ENCODE results near the gene AMPH. TPM values are rescaled to one million over a fixed set of nuclear protein-coding genes. Genes with fewer than 3 reads are reported as not detected.

Gene AMPH
- total RNA-seq, 1 donor from 2014 or later: 0.23 TPM

GRCh38 chr7:38550836-38551235 lies 80.3 kb downstream of the AMPH start:
- Mint-ChIP-seq H3K27me3 (ENCODE audit: low read depth) (peaks cover 20% of the 10 kb centered on the region), H3K27ac (no peak overlapping the region), H3K4me3 (ENCODE audit: low read depth) (no peak overlapping the region), H3K36me3 (ENCODE audit: low read depth) (no peaks in the 10 kb centered on the region), H3K4me1 (ENCODE audit: low read depth) (peaks cover 2% of the 10 kb centered on the region), H3K9me3 (no peaks in the 10 kb centered on the region)
- DNase-seq (ENCODE audit: low spot score): no peak
- intact Hi-C loops (cut with micrococcal nuclease): no loop called here

GRCh38 chr7:38548605-38549004 lies 82.6 kb downstream of the AMPH start:
- no peaks in the 10 kb centered on the region for H3K36me3 Mint-ChIP-seq (ENCODE audit: low read depth)
- H3K27ac Mint-ChIP-seq: no peak overlapping the region
- peaks cover 17% of the 10 kb centered on the region for H3K27me3 Mint-ChIP-seq (ENCODE audit: low read depth)
- DNase-seq (ENCODE audit: low spot score): no peak
- intact Hi-C loops (cut with micrococcal nuclease): no loop called here
- H3K9me3 Mint-ChIP-seq: no peaks in the 10 kb centered on the region
- H3K4me1 Mint-ChIP-seq (ENCODE audit: low read depth): peaks cover 2% of the 10 kb centered on the region
- no peak overlapping the region for H3K4me3 Mint-ChIP-seq (ENCODE audit: low read depth)

- Mint-ChIP-seq H3K27me3 (ENCODE audit: low read depth) (peaks cover 22% of the 10 kb centered on the region), H3K27ac (no peak overlapping the region), H3K36me3 (ENCODE audit: low read depth) (no peaks in the 10 kb centered on the region), H3K4me1 (ENCODE audit: low read depth) (peaks cover 2% of the 10 kb centered on the region), H3K9me3 (no peaks in the 10 kb centered on the region), H3K4me3 (ENCODE audit: low read depth) (no peak overlapping the region)
- DNase-seq (ENCODE audit: low spot score): no peak
- intact Hi-C loops (cut with micrococcal nuclease): no loop called here
Observed at GRCh38 chr7:38546763-38547162, 84.4 kb downstream of the AMPH start.

- peaks cover 2% of the 10 kb centered on the region for H3K4me1 Mint-ChIP-seq (ENCODE audit: low read depth)
- H3K4me3 Mint-ChIP-seq (ENCODE audit: low read depth): no peak overlapping the region
- no peaks in the 10 kb centered on the region for H3K36me3 Mint-ChIP-seq (ENCODE audit: low read depth)
- no peak for DNase-seq (ENCODE audit: low spot score)
- intact Hi-C loops (cut with micrococcal nuclease): no loop called here
- H3K9me3 Mint-ChIP-seq: no peaks in the 10 kb centered on the region
- no peak overlapping the region for H3K27ac Mint-ChIP-seq
- peaks cover 17% of the 10 kb centered on the region for H3K27me3 Mint-ChIP-seq (ENCODE audit: low read depth)
Observed at GRCh38 chr7:38545977-38546376, 85.2 kb downstream of the AMPH start.

- no peak for DNase-seq (ENCODE audit: low spot score)
- no peak overlapping the region for H3K27ac Mint-ChIP-seq
- no peaks in the 10 kb centered on the region for H3K9me3 Mint-ChIP-seq
- H3K36me3 Mint-ChIP-seq (ENCODE audit: low read depth): no peaks in the 10 kb centered on the region
- no peak overlapping the region for H3K4me3 Mint-ChIP-seq (ENCODE audit: low read depth)
- intact Hi-C loops (cut with micrococcal nuclease): no loop called here
- peaks cover 4% of the 10 kb centered on the region for H3K4me1 Mint-ChIP-seq (ENCODE audit: low read depth)
- peaks cover 18% of the 10 kb centered on the region for H3K27me3 Mint-ChIP-seq (ENCODE audit: low read depth)
Observed at GRCh38 chr7:38542156-38542555, 89.0 kb downstream of the AMPH start.

GRCh38 chr7:38541440-38541839 lies 89.7 kb downstream of the AMPH start:
- intact Hi-C loops (cut with micrococcal nuclease): loop anchor here (2.0 kb wide), 1 partner anchor 143 kb away; no protein-coding TSS in a partner anchor
- Mint-ChIP-seq H3K9me3 (no peaks in the 10 kb centered on the region), H3K27me3 (ENCODE audit: low read depth) (peaks cover 16% of the 10 kb centered on the region), H3K27ac (no peak overlapping the region), H3K4me1 (ENCODE audit: low read depth) (peaks cover 4% of the 10 kb centered on the region), H3K4me3 (ENCODE audit: low read depth) (no peak overlapping the region), H3K36me3 (ENCODE audit: low read depth) (no peaks in the 10 kb centered on the region)
- no peak for DNase-seq (ENCODE audit: low spot score)

- peaks cover 18% of the 10 kb centered on the region for H3K27me3 Mint-ChIP-seq (ENCODE audit: low read depth)
- H3K36me3 Mint-ChIP-seq (ENCODE audit: low read depth): no peaks in the 10 kb centered on the region
- H3K9me3 Mint-ChIP-seq: no peaks in the 10 kb centered on the region
- no peak overlapping the region for H3K4me3 Mint-ChIP-seq (ENCODE audit: low read depth)
- no peak for DNase-seq (ENCODE audit: low spot score)
- intact Hi-C loops (cut with micrococcal nuclease): loop anchor here (2.0 kb wide), 1 partner anchor 141 kb away; no protein-coding TSS in a partner anchor
- H3K27ac Mint-ChIP-seq: no peak overlapping the region
- peaks cover 4% of the 10 kb centered on the region for H3K4me1 Mint-ChIP-seq (ENCODE audit: low read depth)
Observed at GRCh38 chr7:38539477-38540081, 91.6 kb downstream of the AMPH start.

- H3K9me3 Mint-ChIP-seq: no peaks in the 10 kb centered on the region
- peaks cover 25% of the 10 kb centered on the region for H3K27me3 Mint-ChIP-seq (ENCODE audit: low read depth)
- no peak overlapping the region for H3K4me3 Mint-ChIP-seq (ENCODE audit: low read depth)
- intact Hi-C loops (cut with micrococcal nuclease): no loop called here
- no peak for DNase-seq (ENCODE audit: low spot score)
- H3K36me3 Mint-ChIP-seq (ENCODE audit: low read depth): no peaks in the 10 kb centered on the region
- H3K27ac Mint-ChIP-seq: no peak overlapping the region
- peaks cover under 1% of the 10 kb centered on the region for H3K4me1 Mint-ChIP-seq (ENCODE audit: low read depth)
Observed at GRCh38 chr7:38535073-38535472, 96.1 kb downstream of the AMPH start.

GRCh38 chr7:38525857-38526256 lies 105.3 kb downstream of the AMPH start:
- Mint-ChIP-seq H3K4me3 (ENCODE audit: low read depth) (no peak overlapping the region), H3K27ac (no peak overlapping the region), H3K4me1 (ENCODE audit: low read depth) (no peaks in the 10 kb centered on the region), H3K36me3 (ENCODE audit: low read depth) (no peaks in the 10 kb centered on the region), H3K9me3 (no peaks in the 10 kb centered on the region), H3K27me3 (ENCODE audit: low read depth) (peaks cover 6% of the 10 kb centered on the region)
- intact Hi-C loops (cut with micrococcal nuclease): no loop called here
- DNase-seq (ENCODE audit: low spot score): no peak

GRCh38 chr7:38524786-38525185 lies 106.4 kb downstream of the AMPH start:
- no peak overlapping the region for H3K4me3 Mint-ChIP-seq (ENCODE audit: low read depth)
- intact Hi-C loops (cut with micrococcal nuclease): no loop called here
- no peaks in the 10 kb centered on the region for H3K4me1 Mint-ChIP-seq (ENCODE audit: low read depth)
- H3K27me3 Mint-ChIP-seq (ENCODE audit: low read depth): peaks cover 8% of the 10 kb centered on the region
- H3K9me3 Mint-ChIP-seq: no peaks in the 10 kb centered on the region
- H3K36me3 Mint-ChIP-seq (ENCODE audit: low read depth): no peaks in the 10 kb centered on the region
- H3K27ac Mint-ChIP-seq: no peak overlapping the region
- DNase-seq (ENCODE audit: low spot score): no peak

GRCh38 chr7:38520741-38521140 lies 110.4 kb downstream of the AMPH start:
- intact Hi-C loops (cut with micrococcal nuclease): no loop called here
- H3K27me3 Mint-ChIP-seq (ENCODE audit: low read depth): peaks cover 2% of the 10 kb centered on the region

GRCh38 chr7:38518541-38518940 lies 112.6 kb downstream of the AMPH start:
- Mint-ChIP-seq H3K27me3 (ENCODE audit: low read depth) (peaks cover 2% of the 10 kb centered on the region), H3K4me3 (ENCODE audit: low read depth) (no peak overlapping the region), H3K4me1 (ENCODE audit: low read depth) (no peaks in the 10 kb centered on the region), H3K9me3 (peaks cover 9% of the 10 kb centered on the region), H3K36me3 (ENCODE audit: low read depth) (no peaks in the 10 kb centered on the region), H3K27ac (no peak overlapping the region)
- DNase-seq (ENCODE audit: low spot score): no peak
- intact Hi-C loops (cut with micrococcal nuclease): no loop called here

More at GRCh38 chr7:38520741-38521140, 110.4 kb downstream of the AMPH start:
- no peak for DNase-seq (ENCODE audit: low spot score)
- H3K36me3 Mint-ChIP-seq (ENCODE audit: low read depth): no peaks in the 10 kb centered on the region
- H3K27ac Mint-ChIP-seq: no peak overlapping the region
- no peak overlapping the region for H3K4me3 Mint-ChIP-seq (ENCODE audit: low read depth)
- H3K9me3 Mint-ChIP-seq: peaks cover 3% of the 10 kb centered on the region
- H3K4me1 Mint-ChIP-seq (ENCODE audit: low read depth): no peaks in the 10 kb centered on the region

GRCh38 chr7:38512704-38513103 lies 118.5 kb downstream of the AMPH start:
- H3K4me1 Mint-ChIP-seq (ENCODE audit: low read depth): no peaks in the 10 kb centered on the region
- H3K27ac Mint-ChIP-seq: no peak overlapping the region
- no peak for DNase-seq (ENCODE audit: low spot score)
- H3K9me3 Mint-ChIP-seq: peaks cover 9% of the 10 kb centered on the region
- intact Hi-C loops (cut with micrococcal nuclease): no loop called here
- no peak overlapping the region for H3K4me3 Mint-ChIP-seq (ENCODE audit: low read depth)
- H3K27me3 Mint-ChIP-seq (ENCODE audit: low read depth): no peaks in the 10 kb centered on the region
- H3K36me3 Mint-ChIP-seq (ENCODE audit: low read depth): no peaks in the 10 kb centered on the region

GRCh38 chr7:38512291-38512690 lies 118.9 kb downstream of the AMPH start:
- intact Hi-C loops (cut with micrococcal nuclease): no loop called here
- no peak for DNase-seq (ENCODE audit: low spot score)
- peaks cover 9% of the 10 kb centered on the region for H3K9me3 Mint-ChIP-seq
- no peaks in the 10 kb centered on the region for H3K36me3 Mint-ChIP-seq (ENCODE audit: low read depth)
- H3K4me1 Mint-ChIP-seq (ENCODE audit: low read depth): no peaks in the 10 kb centered on the region
- no peaks in the 10 kb centered on the region for H3K27me3 Mint-ChIP-seq (ENCODE audit: low read depth)
- H3K27ac Mint-ChIP-seq: no peak overlapping the region
- H3K4me3 Mint-ChIP-seq (ENCODE audit: low read depth): no peak overlapping the region

All from activated T-helper 2 cell treated with anti-CD3 and anti-CD28 coated beads, Interferon-gamma antibody, Interleukin-2, Interleukin-4, amounts not matched to agents 10 μg/mL and 5 μg/mL and 100 μg/mL, durations not matched to agents 14 hours and 24 hours and 36 hours (primary cell).